Activated CD4-positive, alpha-beta T cell treated with anti-CD3 and anti-CD28 coated beads, Interleukin-2, amount 10 ng/mL, durations not matched to agents 24 days and 14 days (primary cell): ENCODE data around the gene MAGEA9. TPM values are rescaled to one million over a fixed set of nuclear protein-coding genes. Genes with fewer than 3 reads are reported as not detected.
"Not testable (repeated sequence)": the region's sequence is repeated elsewhere in the genome, so short reads cannot be mapped to it uniquely, and the experiment has no call there.

ENCODE experiments used
- DNase-seq: peaks from one replicate; pipeline ENCODE4 v3.0.0; 2022
- H3K27ac Mint-ChIP-seq: one replicate; pipeline ENCODE4 v1.8.0; 2022; ENCODE audit warnings: mild to moderate bottlenecking, mixed read lengths
- H3K27me3 Mint-ChIP-seq: one replicate; pipeline ENCODE4 v1.8.0; 2022; ENCODE audit warnings: mixed read lengths
- H3K36me3 Mint-ChIP-seq: one replicate; pipeline ENCODE4 v1.8.0; 2022; ENCODE audit warnings: low read depth, mild to moderate bottlenecking, mixed read lengths
- H3K4me1 Mint-ChIP-seq: one replicate; pipeline ENCODE4 v1.8.0; 2021; ENCODE audit warnings: mixed read lengths
- H3K4me3 Mint-ChIP-seq: one replicate; pipeline ENCODE4 v1.8.0; 2022; ENCODE audit warnings: mild to moderate bottlenecking, moderate library complexity, mixed read lengths
- H3K9me3 Mint-ChIP-seq: one replicate; pipeline ENCODE4 v1.8.0; 2021; ENCODE audit warnings: mixed read lengths
- intact Hi-C: fragments of 100-400 bp; cut with micrococcal nuclease; formaldehyde crosslinking; loops from one replicate; pipeline ENCODE4 v1.15.1; 2023
- total RNA-seq: library from RNA; stranded (reverse); gene quantifications from 2 replicates; pipeline ENCODE4 v1.2.3, GENCODE V29; 2022

MAGEA9 gene
- total RNA-seq, 1 donor from 2014 or later = not detected

DNA sequence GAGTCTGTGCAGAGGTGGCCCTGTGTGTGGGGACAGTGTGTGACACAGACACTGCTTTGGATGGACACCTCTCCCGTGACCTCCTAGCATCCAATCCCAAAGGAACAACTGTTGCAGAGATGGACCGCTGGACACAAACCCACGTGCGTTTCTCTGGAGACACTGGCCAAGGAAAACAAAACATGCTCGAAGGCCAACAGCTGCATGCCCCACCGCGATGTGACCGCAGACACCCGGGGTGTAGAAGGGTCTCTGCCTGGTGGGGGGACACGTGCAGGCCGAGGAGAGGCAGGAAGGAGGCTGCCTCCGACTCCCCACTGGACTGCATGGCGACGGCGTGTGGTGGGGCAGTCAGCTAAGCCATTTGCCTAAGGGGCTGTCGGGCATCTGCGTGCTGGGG lies 8.0 kb upstream of the MAGEA9 start, which contains the start of gene HSFX1:
Gene HSFX1, plus strand, starts transcription at position 301 of the 400 bp plus-strand sequence. CDS start 614 bp downstream, outside the sequence.
- H3K4me1 Mint-ChIP-seq, H3K4me3 Mint-ChIP-seq, DNase-seq, intact Hi-C loops, H3K36me3 Mint-ChIP-seq, H3K9me3 Mint-ChIP-seq, H3K27ac Mint-ChIP-seq, H3K27me3 Mint-ChIP-seq: not testable (repeated sequence)

- H3K27ac Mint-ChIP-seq, H3K36me3 Mint-ChIP-seq, H3K27me3 Mint-ChIP-seq, intact Hi-C loops, H3K4me3 Mint-ChIP-seq, H3K4me1 Mint-ChIP-seq, H3K9me3 Mint-ChIP-seq, DNase-seq: not testable (repeated sequence)
Observed at GRCh38 chrX:149777999-149778398, 3.7 kb upstream of the MAGEA9 start.

- H3K4me3 Mint-ChIP-seq, H3K36me3 Mint-ChIP-seq, H3K27me3 Mint-ChIP-seq, H3K9me3 Mint-ChIP-seq, intact Hi-C loops, H3K27ac Mint-ChIP-seq, DNase-seq: not testable (repeated sequence)
- H3K4me1 Mint-ChIP-seq = peaks cover 24% of the 10 kb centered on the region
Observed at GRCh38 chrX:149795531-149795930, 13.8 kb downstream of the MAGEA9 start.

DNA sequence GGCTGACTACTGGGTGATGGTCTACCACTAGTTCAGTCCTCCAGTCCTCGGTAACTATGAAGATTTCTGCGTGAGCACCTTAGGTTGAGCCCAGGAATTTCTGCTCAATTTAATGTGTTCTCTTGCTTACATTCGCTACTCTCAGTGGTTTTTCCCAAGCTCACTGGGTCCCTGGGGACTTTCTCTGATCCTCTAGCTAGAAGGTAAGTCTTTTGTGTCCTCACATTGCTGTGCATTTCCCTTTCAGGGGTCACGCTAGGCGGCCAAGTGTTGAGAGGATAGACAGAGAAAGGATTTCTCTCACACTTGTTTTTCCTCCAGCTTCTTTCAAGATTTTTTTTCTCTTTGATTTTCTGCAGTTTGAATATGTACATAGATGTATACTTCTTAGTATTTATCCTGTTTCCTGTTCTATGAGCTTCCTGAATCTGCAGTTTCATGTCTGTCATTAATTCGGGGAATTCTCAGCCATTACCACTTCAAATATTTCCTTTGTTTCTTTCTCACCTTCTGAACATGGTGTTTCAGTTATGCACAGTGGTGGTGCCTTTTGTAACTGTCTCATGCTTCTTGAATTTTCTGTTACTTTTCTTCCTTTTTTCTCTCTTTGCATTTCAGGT lies 17.5 kb downstream of the MAGEA9 start:
- Mint-ChIP-seq H3K27ac (peak overlapping the region; percentile 72), H3K9me3 (no peaks in the 10 kb centered on the region), H3K4me1 (peaks cover 31% of the 10 kb centered on the region), H3K4me3 (peak overlapping the region; percentile 51), H3K36me3 (no peaks in the 10 kb centered on the region), H3K27me3 (no peaks in the 10 kb centered on the region)
- intact Hi-C loops = no loop called here
- no peak for DNase-seq

- Mint-ChIP-seq H3K4me3 (peak overlapping the region; percentile 17), H3K36me3 (no peaks in the 10 kb centered on the region), H3K27me3 (no peaks in the 10 kb centered on the region), H3K27ac (peak overlapping the region; percentile 72), H3K4me1 (peaks cover 31% of the 10 kb centered on the region), H3K9me3 (no peaks in the 10 kb centered on the region)
- intact Hi-C loops = no loop called here
- DNase-seq = no peak
Observed at GRCh38 chrX:149799938-149800337, 18.2 kb downstream of the MAGEA9 start.

- Mint-ChIP-seq H3K4me1 (peaks cover 22% of the 10 kb centered on the region), H3K36me3 (no peaks in the 10 kb centered on the region), H3K27me3 (no peaks in the 10 kb centered on the region), H3K9me3 (no peaks in the 10 kb centered on the region), H3K4me3 (no peak overlapping the region), H3K27ac (no peak overlapping the region)
- DNase-seq = peak; percentile 18
- intact Hi-C loops = no loop called here
Observed at GRCh38 chrX:149803458-149804062, 21.8 kb downstream of the MAGEA9 start.

- Mint-ChIP-seq H3K4me1 (peaks cover 19% of the 10 kb centered on the region), H3K27me3 (no peaks in the 10 kb centered on the region), H3K9me3 (no peaks in the 10 kb centered on the region), H3K4me3 (no peak overlapping the region), H3K36me3 (no peaks in the 10 kb centered on the region), H3K27ac (no peak overlapping the region)
- DNase-seq = no peak
- intact Hi-C loops = no loop called here
Observed at GRCh38 chrX:149804102-149804501, 22.4 kb downstream of the MAGEA9 start.

GRCh38 chrX:149807747-149808458 lies 26.2 kb downstream of the MAGEA9 start:
- no peaks in the 10 kb centered on the region for H3K4me1 Mint-ChIP-seq
- H3K9me3 Mint-ChIP-seq = no peaks in the 10 kb centered on the region
- intact Hi-C loops = no loop called here

DNA sequence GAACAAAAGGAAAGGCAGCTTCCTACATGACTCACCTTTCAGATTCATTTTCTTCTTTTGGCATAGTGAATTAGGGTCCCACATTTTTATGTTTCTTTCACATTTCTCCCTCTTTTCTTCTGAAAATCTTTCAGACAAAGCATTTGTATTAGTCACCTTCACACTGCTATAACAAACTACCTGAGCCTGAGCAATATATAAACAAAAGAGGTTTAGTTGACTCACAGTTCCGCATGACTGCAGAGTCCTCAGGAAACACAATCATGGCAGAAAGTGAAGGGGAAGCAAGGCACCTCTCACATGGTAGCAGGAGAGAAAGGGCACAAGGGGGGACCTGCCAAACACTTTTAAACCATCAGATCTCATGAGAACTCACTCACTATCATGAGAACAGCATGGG lies 36.9 kb downstream of the MAGEA9 start:
- intact Hi-C loops = no loop called here
- Mint-ChIP-seq H3K4me1 (peaks cover 10% of the 10 kb centered on the region), H3K4me3 (no peak overlapping the region), H3K27ac (no peak overlapping the region), H3K36me3 (no peaks in the 10 kb centered on the region), H3K9me3 (peaks cover 5% of the 10 kb centered on the region), H3K27me3 (peaks cover 15% of the 10 kb centered on the region)
- no peak for DNase-seq

More at GRCh38 chrX:149807747-149808458, 26.2 kb downstream of the MAGEA9 start:
- H3K4me3 Mint-ChIP-seq = no peak overlapping the region
- H3K36me3 Mint-ChIP-seq = no peaks in the 10 kb centered on the region
- DNase-seq = no peak
- H3K27me3 Mint-ChIP-seq = peaks cover 2% of the 10 kb centered on the region
- H3K27ac Mint-ChIP-seq = no peak overlapping the region

GRCh38 chrX:149819371-149819770 lies 37.6 kb downstream of the MAGEA9 start:
- peaks cover 13% of the 10 kb centered on the region for H3K27me3 Mint-ChIP-seq
- peaks cover 10% of the 10 kb centered on the region for H3K4me1 Mint-ChIP-seq
- no peak for DNase-seq
- peaks cover 5% of the 10 kb centered on the region for H3K9me3 Mint-ChIP-seq
- no peak overlapping the region for H3K27ac Mint-ChIP-seq
- H3K36me3 Mint-ChIP-seq = no peaks in the 10 kb centered on the region
- H3K4me3 Mint-ChIP-seq = no peak overlapping the region
- intact Hi-C loops = no loop called here

GRCh38 chrX:149825424-149825823 lies 43.7 kb downstream of the MAGEA9 start:
- intact Hi-C loops = no loop called here
- Mint-ChIP-seq H3K9me3 (peaks cover 5% of the 10 kb centered on the region), H3K27me3 (peaks cover 8% of the 10 kb centered on the region)

DNA sequence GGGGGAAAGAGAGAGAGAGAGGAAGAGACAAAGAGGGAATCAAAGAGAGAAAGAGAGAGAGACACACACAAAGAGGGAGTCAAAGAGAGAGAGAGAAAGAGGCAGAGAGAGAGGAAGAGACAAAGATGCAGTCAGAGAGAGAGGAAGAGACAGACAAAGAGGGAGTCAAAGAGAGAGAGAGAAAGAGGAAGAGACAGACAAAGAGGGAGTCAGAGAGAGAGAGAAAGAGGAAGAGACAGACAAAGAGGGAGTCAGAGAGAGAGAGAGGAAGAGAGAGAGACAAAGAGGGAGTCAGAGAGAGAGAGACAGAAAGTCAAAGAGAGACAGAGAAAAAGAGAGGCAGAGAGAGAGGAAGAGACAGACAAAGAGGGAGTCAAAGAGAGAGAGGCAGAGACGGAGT lies 45.5 kb downstream of the MAGEA9 start:
- Mint-ChIP-seq H3K27me3 (peaks cover 5% of the 10 kb centered on the region), H3K27ac (peak overlapping the region; percentile 72), H3K4me1 (peaks cover 43% of the 10 kb centered on the region), H3K9me3 (no peaks in the 10 kb centered on the region), H3K36me3 (no peaks in the 10 kb centered on the region), H3K4me3 (peak overlapping the region; percentile 2)
- no peak for DNase-seq
- intact Hi-C loops = no loop called here

More at GRCh38 chrX:149825424-149825823, 43.7 kb downstream of the MAGEA9 start:
- DNase-seq = peak; percentile 81
- H3K27ac Mint-ChIP-seq = peak overlapping the region; percentile 37
- H3K36me3 Mint-ChIP-seq = no peaks in the 10 kb centered on the region
- no peak overlapping the region for H3K4me3 Mint-ChIP-seq
- H3K4me1 Mint-ChIP-seq = peaks cover 42% of the 10 kb centered on the region

DNA sequence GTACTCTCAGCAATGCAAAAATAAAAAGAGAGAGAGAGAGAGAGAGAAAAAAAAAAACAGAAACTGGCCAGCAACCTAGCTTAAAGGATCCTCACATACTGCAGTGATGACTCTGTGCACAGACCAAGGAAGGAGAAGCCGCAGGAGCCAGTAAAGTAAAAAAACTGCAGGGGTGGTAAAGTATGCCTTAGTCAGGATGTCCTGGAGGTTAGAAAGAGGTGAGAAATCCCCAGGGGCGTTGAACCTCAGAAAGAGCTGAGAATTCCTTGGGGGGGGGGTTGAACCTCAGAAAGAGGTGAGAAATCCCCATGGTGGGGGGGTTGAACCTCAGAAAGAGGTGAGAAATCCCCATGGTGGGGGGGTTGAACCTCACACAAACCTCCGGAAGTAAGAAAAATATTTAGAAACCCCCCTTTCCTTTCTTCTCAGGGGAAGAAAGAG lies 48.0 kb downstream of the MAGEA9 start:
- Mint-ChIP-seq H3K27ac (peak overlapping the region; percentile 96), H3K27me3 (no peaks in the 10 kb centered on the region), H3K9me3 (no peaks in the 10 kb centered on the region), H3K36me3 (no peaks in the 10 kb centered on the region), H3K4me3 (peak overlapping the region; percentile 84), H3K4me1 (peaks cover 40% of the 10 kb centered on the region)
- peak; percentile 80 for DNase-seq
- intact Hi-C loops = loop anchor here (10.0 kb wide), 1 partner anchor 535 kb away; the partner anchor contains the start of gene MAMLD1
